GM12872 (cell line): ENCODE data around the gene ADAMTS8.

Experiments
- TF ChIP-seq, protein P1 (sequence below): IDR thresholded peaks from 3 replicates; pipeline ENCODE4 v1.5.1; 2011; ENCODE audit warnings: low read depth, mild to moderate bottlenecking, low read length, moderate library complexity; ENCODE audit not compliant: insufficient read depth

ADAMTS8 gene

DNA sequence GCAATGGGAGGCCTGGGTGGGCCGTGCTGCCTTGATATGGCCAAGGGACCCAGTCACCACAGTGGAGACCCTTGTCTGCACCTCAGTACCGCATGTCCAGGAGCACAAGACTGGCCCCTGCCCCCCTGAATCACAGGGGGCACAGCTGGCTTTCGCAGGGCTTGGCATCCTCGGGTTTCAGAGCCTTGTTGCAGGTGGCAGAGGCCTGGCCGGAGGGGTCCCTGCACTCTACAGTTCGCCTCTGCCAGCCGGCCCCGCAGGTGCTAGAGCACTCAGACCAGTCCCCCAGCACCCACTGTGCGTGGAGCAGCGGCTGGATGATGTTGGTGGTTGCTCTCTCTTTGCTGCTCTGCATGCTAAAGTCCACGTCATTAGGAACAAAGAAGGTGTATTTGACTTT, 23.0 kb downstream of the ADAMTS8 start:
- TF ChIP-seq, protein P1, sequence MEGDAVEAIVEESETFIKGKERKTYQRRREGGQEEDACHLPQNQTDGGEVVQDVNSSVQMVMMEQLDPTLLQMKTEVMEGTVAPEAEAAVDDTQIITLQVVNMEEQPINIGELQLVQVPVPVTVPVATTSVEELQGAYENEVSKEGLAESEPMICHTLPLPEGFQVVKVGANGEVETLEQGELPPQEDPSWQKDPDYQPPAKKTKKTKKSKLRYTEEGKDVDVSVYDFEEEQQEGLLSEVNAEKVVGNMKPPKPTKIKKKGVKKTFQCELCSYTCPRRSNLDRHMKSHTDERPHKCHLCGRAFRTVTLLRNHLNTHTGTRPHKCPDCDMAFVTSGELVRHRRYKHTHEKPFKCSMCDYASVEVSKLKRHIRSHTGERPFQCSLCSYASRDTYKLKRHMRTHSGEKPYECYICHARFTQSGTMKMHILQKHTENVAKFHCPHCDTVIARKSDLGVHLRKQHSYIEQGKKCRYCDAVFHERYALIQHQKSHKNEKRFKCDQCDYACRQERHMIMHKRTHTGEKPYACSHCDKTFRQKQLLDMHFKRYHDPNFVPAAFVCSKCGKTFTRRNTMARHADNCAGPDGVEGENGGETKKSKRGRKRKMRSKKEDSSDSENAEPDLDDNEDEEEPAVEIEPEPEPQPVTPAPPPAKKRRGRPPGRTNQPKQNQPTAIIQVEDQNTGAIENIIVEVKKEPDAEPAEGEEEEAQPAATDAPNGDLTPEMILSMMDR = no peak

DNA sequence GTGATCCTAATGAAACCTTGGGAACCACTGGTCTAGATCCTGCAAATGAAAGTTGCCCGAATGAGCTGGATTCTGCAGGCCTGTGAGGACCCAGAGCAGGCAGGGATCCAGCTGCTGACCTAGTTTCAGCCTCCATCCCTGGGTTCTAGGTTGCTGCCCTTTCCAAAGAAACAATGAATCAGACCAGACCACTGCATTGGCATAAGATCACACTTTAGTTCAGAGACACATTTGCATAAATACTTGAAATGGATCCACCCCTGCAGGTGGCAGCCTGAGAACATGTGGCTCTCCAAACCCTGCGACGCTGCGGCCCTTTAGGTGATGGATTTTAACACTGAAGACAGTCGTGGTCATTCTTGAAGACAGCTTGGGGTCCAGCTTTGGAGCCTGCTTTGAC, 23.7 kb downstream of the ADAMTS8 start:
- TF ChIP-seq, protein P1 = no peak

DNA sequence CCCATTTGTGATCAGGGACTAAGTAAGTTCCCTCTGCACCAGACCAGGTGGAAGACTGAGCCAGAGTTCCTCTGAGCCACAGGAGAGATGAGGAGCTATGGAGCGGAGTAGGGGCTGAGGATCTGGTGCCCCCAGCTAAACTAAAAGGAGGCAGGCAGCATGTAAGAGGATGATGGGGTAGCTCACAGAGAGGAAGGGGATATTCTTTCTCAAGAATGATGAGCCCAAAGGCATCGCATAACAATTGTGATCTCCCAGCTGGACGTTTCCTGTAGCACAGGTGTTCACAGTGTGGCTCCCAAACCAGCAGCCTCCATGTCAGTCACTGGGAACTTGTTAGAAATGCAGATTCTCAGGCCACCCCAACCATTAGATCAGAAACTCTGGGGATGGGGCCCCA, 24.4 kb downstream of the ADAMTS8 start:
- TF ChIP-seq, protein P1 = no peak

DNA sequence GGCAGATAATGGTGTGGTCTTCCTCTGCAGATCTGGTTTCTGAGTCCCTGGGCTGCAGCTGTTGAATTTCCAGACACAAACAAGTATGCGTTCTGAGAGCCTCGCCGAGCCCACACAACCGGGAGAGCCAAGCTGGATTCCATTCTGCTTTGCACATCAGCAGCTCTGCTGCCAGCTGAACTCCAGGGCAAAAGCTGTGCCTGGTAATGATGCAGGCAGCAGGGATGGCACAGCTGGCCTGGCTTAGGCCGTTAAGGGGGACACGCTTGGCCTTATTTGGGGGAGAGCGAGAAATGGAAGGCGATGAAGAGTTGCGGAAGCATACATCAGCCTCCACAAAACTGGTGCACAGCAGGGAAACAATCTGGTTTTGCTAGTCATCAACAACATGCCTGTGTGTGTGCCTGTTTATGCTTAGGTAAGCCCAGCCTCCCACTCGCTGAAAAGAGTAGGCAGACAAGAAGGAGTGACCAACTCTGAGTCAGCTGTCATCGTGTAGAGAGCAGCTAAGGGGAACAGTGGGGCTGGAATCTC, 25.1 kb downstream of the ADAMTS8 start:
- TF ChIP-seq, protein P1 = no peak

DNA sequence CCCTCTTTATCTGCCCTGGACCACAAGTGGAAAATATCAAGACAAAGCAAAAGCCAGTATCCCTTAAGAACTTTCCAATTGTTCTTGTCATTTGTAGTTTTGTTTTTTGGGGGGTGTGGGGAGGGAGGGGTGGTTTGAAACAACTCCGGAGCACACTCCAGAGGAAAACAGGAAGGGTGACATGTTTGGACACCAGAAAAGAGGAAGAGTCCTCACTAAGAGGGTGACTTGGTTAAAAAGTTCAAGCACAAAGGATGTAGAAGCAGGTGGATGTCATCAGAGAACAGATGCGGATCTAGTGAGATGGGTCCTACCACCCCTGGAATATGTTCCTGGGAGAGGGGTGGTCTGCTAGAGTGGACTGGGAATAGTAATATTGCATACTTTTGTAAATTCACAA, 25.8 kb downstream of the ADAMTS8 start:
- TF ChIP-seq, protein P1 = no peak

DNA sequence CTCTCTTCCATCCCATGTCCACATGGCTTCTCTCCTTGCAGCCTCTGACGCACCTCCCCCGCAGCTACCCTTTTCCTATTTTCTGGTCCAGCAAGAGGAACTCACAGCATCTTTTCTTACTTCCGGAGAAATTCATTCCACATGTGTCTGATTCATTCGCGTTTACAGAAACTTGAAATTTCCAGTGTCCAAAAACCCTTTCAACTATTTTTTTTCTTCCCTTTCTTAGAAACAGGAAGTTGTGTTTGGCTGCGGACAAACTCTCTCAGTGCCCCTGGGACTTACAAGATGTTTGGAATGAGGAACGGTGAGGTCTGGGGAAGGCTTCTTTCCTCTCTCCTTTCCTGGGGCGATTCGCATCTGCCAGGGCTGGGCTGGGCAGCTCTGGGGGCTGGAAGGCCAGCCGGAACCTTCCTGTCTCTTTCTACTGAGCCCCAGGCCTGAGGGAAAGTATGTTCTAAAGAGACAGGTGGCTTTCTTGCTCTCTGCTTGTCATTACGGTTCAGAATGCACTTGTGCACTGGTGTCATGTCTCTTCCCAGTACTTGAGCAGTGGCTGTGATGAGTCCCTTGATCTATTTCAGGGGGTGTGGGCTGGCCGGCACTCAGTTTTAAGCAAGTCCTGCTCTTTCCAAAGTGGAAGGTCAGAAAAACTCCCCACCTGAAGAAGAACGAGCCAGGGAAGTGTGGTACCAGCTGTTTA, 27.5 kb downstream of the ADAMTS8 start:
- TF ChIP-seq, protein P1 = no peak

DNA sequence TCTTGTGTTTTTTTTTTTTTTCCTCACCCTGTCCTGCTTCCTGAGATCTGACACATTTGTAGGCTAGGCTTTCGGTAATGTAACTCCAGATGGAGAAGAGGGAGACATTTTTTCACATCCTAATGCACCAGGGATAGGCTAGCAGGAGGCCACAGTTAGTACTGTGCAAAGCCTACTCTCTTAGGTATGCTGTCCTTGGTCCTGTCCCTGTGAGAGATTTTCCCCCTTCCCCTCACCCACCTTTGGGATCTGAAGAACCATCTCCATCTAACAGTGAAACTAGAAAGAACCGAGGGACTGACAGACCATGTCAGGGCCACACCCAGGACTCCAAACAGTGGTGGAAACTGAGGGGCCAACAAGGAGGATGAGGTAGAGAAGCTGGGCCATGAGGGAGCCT, 29.2 kb downstream of the ADAMTS8 start:
- TF ChIP-seq, protein P1 = no peak
